ENCODE results near the gene ERBB4. TPM values are rescaled to one million over a fixed set of nuclear protein-coding genes. Genes with fewer than 3 reads are reported as not detected.

Gene ERBB4
- total RNA-seq, 2 experiments from 2014 or later = not detected

DNA sequence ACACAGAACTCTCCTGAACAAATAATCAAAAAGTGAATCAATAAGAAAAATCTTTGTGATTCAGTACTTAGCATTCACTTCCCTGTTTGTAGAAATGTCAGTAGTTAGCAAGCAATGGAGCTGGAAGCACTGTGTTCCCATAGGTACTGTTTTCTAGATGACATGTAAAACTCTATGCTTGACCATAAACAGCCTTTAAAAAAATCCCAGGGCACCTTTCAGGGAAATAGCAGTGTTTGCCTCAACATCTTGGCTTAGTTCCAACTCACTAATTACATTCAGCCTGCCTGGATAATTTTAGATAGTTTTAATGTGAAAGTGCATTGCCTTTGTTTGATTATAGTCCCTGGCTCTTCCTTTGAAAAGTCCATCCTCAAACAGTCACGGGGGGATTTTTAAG lies 721.8 kb downstream of the ERBB4 start:
- no peak overlapping the region for H3K4me2 ChIP-seq (ENCODE audit: low read length)
- H4K20me1 ChIP-seq (ENCODE audit: insufficient read depth, low read length) = no peaks in the 10 kb centered on the region
- H3K4me1 ChIP-seq (ENCODE audit: insufficient read depth, low read length, poor library complexity, severe bottlenecking) = no peaks in the 10 kb centered on the region
- DNase-seq (ENCODE audit: low spot score) = no peak
- no peaks in the 10 kb centered on the region for H3K79me2 ChIP-seq (ENCODE audit: insufficient read depth, low read depth, low read length)
- ChIA-PET CTCF (ENCODE audit: unreplicated experiment) (no interaction called here), POLR2A (no interaction called here)
- no TSS peak for BruUV-seq (replicated peaks)
- no peaks in the 10 kb centered on the region for H3K36me3 ChIP-seq (ENCODE audit: insufficient read depth, low read length)
- H3K27ac ChIP-seq (ENCODE audit: low read depth, low read length, poor library complexity, severe bottlenecking) = no peak overlapping the region
- intact Hi-C loops (cut with micrococcal nuclease; ENCODE audit: unreplicated experiment) = no loop called here
- TF ChIP-seq EZH2phosphoT487 (IDR thresholded peaks at IDR 0.05; ENCODE audit: borderline replicate concordance, low read depth, low read length) (no peak), CTCF (conservative IDR thresholded peaks at IDR 0.05; ENCODE audit: low read length) (no peak)
- no peak overlapping the region for H3K4me3 ChIP-seq (ENCODE audit: low read depth, low read length, poor library complexity, severe bottlenecking)
- H3K9me3 ChIP-seq (ENCODE audit: low read length) = no peaks in the 10 kb centered on the region
- no peak overlapping the region for H2AFZ ChIP-seq (ENCODE audit: low read length)
- no peaks in the 10 kb centered on the region for H3K9me2 ChIP-seq (ENCODE audit: insufficient read depth, low read length)

DNA sequence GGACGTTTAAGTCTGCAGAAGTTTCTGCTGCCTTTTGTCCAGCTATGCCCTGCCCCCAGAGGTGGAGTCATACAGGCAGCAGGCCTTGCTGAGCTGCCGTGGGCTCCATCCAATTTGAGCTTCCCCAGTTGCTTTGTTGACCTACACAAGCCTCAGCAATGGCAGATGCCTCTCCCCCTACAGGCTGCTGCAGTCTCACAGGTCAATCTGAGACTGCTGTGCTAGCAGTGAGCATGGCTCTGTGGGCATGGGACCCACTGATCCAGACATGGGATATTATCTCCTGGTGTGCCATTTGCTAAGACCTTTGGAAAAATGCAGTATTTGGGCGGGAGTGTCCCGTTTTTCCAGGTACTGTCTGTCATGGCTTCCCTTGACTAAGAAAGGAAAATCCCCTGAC lies 726.0 kb downstream of the ERBB4 start:
- CTCF ChIA-PET (ENCODE audit: unreplicated experiment) = no interaction called here
- H3K9me2 ChIP-seq (ENCODE audit: insufficient read depth, low read length) = no peaks in the 10 kb centered on the region
- no peaks in the 10 kb centered on the region for H3K9me3 ChIP-seq (ENCODE audit: low read length)
- H3K4me1 ChIP-seq (ENCODE audit: insufficient read depth, low read length, poor library complexity, severe bottlenecking) = no peaks in the 10 kb centered on the region
- no peak overlapping the region for H3K4me2 ChIP-seq (ENCODE audit: low read length)
- intact Hi-C loops (cut with micrococcal nuclease; ENCODE audit: unreplicated experiment) = no loop called here
- H3K27ac ChIP-seq (ENCODE audit: low read depth, low read length, poor library complexity, severe bottlenecking) = no peak overlapping the region
- POLR2A ChIA-PET = interaction anchor here (0.8 kb wide), 1 partner anchor 11 kb away, joined by 4 read pairs; no protein-coding TSS in a partner anchor
- TF ChIP-seq CTCF (conservative IDR thresholded peaks at IDR 0.05; ENCODE audit: low read length) (no peak), EZH2phosphoT487 (IDR thresholded peaks at IDR 0.05; ENCODE audit: borderline replicate concordance, low read depth, low read length) (no peak)
- no peak overlapping the region for H2AFZ ChIP-seq (ENCODE audit: low read length)
- no peaks in the 10 kb centered on the region for H3K36me3 ChIP-seq (ENCODE audit: insufficient read depth, low read length)
- no peak for DNase-seq (ENCODE audit: low spot score)
- no peaks in the 10 kb centered on the region for H4K20me1 ChIP-seq (ENCODE audit: insufficient read depth, low read length)
- H3K4me3 ChIP-seq (ENCODE audit: low read depth, low read length, poor library complexity, severe bottlenecking) = no peak overlapping the region
- H3K79me2 ChIP-seq (ENCODE audit: insufficient read depth, low read depth, low read length) = no peaks in the 10 kb centered on the region
- BruUV-seq (replicated peaks) = no TSS peak

DNA sequence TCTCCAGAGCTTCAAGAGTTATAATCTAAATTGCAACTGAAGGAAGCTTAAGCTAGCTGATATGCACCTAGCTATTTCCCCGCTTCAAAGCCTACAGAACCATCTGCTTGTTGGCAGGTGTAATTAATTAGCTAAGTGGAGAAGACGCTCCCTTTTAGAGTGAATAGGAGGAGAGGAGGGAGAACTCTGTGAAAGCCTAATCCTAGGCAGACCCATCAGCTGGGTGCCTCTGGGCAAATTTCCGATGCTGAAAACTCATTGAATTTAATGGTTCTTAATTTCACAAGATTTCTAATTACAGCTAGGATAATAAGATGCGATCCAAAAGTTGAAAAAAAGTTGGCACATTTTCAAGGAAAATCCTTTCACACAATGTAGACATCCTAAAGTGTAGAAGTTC lies 735.9 kb downstream of the ERBB4 start:
- Histone ChIP-seq H3K9me2 (ENCODE audit: insufficient read depth, low read length) (no peaks in the 10 kb centered on the region), H3K79me2 (ENCODE audit: insufficient read depth, low read depth, low read length) (no peaks in the 10 kb centered on the region), H3K27ac (ENCODE audit: low read depth, low read length, poor library complexity, severe bottlenecking) (no peak overlapping the region), H3K4me2 (ENCODE audit: low read length) (no peak overlapping the region), H3K36me3 (ENCODE audit: insufficient read depth, low read length) (no peaks in the 10 kb centered on the region), H4K20me1 (ENCODE audit: insufficient read depth, low read length) (no peaks in the 10 kb centered on the region), H3K9me3 (ENCODE audit: low read length) (no peaks in the 10 kb centered on the region), H2AFZ (ENCODE audit: low read length) (no peak overlapping the region), H3K4me3 (ENCODE audit: low read depth, low read length, poor library complexity, severe bottlenecking) (no peak overlapping the region), H3K4me1 (ENCODE audit: insufficient read depth, low read length, poor library complexity, severe bottlenecking) (no peaks in the 10 kb centered on the region)
- DNase-seq (ENCODE audit: low spot score) = no peak
- TF ChIP-seq EZH2phosphoT487 (IDR thresholded peaks at IDR 0.05; ENCODE audit: borderline replicate concordance, low read depth, low read length) (no peak), CTCF (conservative IDR thresholded peaks at IDR 0.05; ENCODE audit: low read length) (no peak)
- POLR2A ChIA-PET = interaction anchor here (0.7 to 1.2 kb wide), 2 partner anchors 24 to 50 kb away, joined by 3 read pairs; no protein-coding TSS in a partner anchor
- BruUV-seq (replicated peaks) = no TSS peak
- CTCF ChIA-PET (ENCODE audit: unreplicated experiment) = no interaction called here
- intact Hi-C loops (cut with micrococcal nuclease; ENCODE audit: unreplicated experiment) = no loop called here
